Fibroblast of the aortic adventitia (primary cell): ENCODE measurements around the gene CYB5R2. TPM values are rescaled to one million over a fixed set of nuclear protein-coding genes. Genes with fewer than 3 reads are reported as not detected.
A peak's percentile ranks its signal among the peaks of the same experiment; 100 is the strongest.

Experiments used
- DNase-seq: peaks from one replicate; pipeline ENCODE4 v3.0.0-alpha.2; 2010; ENCODE audit warnings: low read depth
- H3K4me3 ChIP-seq: 2 replicates; pipeline ENCODE4 v1.5.1; 2011; ENCODE audit warnings: low read depth, mild to moderate bottlenecking, control low read depth, low read length, moderate library complexity
- total RNA-seq: library from RNA; depleted of rRNA; stranded (reverse); fragments of >200 nt; gene quantifications from 2 replicates; pipeline ENCODE4 v1.2.3, GENCODE V29; 2012; ENCODE audit warnings: low replicate concordance
- TF ChIP-seq, protein P1 (sequence below): IDR thresholded peaks from 2 replicates; pipeline ENCODE4 v1.5.1; 2011; ENCODE audit warnings: mild to moderate bottlenecking, low read length, control low read depth, inconsistent platforms; ENCODE audit not compliant: insufficient read depth

CYB5R2 gene
- total RNA-seq, 1 donor, result 11.2 TPM

DNA sequence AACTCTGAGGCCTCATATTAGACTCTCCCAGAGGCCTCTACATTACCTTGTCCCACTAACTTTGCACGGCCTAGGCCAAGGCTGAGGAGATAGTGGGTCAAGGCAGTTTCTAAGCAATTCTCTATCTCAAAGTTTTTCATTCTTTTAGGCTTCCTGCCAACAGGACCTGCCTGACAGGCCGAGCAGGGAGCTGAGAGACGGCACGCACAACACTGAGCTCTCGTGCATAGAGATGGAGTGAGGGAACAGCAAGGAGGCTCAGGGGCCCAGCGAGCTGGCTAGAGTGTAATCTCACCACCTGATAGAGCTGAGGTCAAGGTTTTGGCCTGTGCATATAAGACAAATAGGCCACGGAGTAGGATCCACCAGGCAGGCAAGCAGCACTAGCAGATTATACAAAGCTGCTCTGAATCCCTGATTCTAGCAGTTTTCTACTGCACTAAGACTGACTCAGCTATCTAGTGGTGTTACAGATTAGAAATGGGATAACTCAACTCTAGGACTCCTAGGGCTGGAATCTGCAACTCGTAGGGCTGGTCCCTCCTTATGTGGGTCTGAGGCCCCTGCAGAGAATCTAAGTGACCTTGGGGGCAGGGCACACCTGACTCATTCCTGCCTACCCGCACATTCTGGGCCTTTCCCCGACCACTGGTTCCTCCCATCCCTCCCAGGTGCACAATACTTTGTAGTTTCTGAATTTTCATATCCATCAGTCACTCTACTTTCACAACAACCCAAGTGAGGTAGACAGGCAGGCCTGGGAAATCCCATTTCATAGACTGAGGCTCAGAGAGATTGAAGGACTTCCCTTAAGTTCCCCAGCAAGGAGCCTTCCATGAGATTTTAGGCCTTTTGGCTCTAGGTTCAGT is 1.7 kb downstream of the CYB5R2 start:
- DNase-seq, result no peak
- no peak overlapping the region for H3K4me3 ChIP-seq
- TF ChIP-seq, protein P1, sequence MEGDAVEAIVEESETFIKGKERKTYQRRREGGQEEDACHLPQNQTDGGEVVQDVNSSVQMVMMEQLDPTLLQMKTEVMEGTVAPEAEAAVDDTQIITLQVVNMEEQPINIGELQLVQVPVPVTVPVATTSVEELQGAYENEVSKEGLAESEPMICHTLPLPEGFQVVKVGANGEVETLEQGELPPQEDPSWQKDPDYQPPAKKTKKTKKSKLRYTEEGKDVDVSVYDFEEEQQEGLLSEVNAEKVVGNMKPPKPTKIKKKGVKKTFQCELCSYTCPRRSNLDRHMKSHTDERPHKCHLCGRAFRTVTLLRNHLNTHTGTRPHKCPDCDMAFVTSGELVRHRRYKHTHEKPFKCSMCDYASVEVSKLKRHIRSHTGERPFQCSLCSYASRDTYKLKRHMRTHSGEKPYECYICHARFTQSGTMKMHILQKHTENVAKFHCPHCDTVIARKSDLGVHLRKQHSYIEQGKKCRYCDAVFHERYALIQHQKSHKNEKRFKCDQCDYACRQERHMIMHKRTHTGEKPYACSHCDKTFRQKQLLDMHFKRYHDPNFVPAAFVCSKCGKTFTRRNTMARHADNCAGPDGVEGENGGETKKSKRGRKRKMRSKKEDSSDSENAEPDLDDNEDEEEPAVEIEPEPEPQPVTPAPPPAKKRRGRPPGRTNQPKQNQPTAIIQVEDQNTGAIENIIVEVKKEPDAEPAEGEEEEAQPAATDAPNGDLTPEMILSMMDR, result no peak

DNA sequence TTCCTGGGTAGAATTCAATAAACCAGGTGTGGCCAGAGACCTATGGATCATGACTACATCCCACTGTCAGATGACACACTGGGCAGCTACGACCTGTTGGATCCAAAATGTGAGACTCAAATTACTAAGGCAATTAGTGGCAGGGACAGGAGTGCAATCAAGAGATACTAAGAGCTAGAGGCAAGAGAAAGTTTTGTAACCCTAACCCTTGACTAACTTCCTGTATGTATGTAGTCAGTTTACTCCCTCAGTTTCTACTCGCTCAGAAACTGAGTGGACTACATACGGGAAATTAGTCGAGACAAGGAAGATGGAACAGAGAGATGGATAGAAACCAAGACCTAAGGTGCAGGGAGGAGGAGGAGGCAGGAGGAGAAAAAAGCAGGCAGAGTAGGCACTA is 2.7 kb downstream of the CYB5R2 start:
- no peak for DNase-seq
- TF ChIP-seq, protein P1, result no peak
- no peak overlapping the region for H3K4me3 ChIP-seq

DNA sequence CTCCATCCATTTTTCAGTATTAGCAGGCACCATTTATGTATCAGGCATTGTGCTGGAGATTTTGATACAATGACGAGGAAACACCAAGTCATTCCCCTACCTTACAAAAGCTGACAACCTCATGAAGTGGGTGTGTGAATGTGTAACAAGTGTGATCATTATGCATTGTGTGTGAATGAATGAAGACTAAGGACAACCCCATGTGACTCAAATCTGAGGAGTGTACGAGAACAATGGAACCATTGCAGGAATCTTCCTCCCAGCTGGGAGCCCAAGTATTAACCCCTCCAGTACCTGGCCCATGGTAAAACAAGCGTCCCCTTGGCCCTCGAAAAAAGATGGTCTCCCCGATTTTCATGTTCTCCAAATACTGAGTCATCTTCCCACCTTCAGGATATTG is 4.4 kb downstream of the CYB5R2 start:
- peak; percentile 27 for DNase-seq

DNA sequence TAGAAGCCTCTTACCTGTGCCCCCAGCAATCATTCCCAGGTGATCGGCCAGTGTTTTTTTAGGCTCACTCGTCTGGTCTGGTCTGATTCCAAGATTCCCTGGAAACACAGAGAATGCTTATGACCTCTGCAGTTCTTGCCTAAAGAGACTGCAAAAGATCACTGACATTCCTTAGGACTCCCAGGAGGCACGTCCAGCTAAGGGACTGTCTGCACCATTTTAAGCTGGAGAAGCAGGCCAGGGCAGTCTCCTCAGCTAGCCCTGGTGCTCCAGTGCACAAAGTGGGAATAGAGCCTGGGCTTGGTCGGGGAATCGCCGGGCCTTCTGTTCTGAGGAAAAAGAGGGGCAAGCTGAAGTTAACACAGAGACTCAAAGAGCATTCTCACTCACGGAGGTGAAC is 4.8 kb downstream of the CYB5R2 start:
- no peak for DNase-seq
- TF ChIP-seq, protein P1, result no peak
- no peak overlapping the region for H3K4me3 ChIP-seq

More for the DNA sequence above, 4.4 kb downstream of the CYB5R2 start:
- no peak overlapping the region for H3K4me3 ChIP-seq
- TF ChIP-seq, protein P1, result no peak

DNA sequence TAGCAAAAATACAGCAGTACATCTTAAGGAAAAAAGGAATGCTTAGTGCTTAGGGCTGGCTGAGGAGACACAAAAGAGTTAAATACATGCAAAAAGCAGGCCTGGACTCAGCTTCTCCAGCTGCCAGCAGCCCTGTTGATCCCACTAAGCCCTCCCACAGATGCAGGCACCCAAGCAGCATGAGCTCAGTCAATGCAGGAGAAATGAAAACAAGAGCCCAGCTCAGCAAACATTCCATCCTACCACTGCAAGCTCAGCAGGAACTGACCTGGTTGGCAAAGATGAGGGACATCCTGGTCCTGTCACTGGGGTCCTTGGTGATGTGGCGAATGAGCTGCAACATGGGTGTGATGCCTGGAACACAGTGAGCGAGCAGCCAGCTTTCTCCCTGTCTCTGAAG is 5.8 kb downstream of the CYB5R2 start:
- TF ChIP-seq, protein P1, result no peak
- peak; percentile 15 for DNase-seq
- H3K4me3 ChIP-seq, result no peak overlapping the region

DNA sequence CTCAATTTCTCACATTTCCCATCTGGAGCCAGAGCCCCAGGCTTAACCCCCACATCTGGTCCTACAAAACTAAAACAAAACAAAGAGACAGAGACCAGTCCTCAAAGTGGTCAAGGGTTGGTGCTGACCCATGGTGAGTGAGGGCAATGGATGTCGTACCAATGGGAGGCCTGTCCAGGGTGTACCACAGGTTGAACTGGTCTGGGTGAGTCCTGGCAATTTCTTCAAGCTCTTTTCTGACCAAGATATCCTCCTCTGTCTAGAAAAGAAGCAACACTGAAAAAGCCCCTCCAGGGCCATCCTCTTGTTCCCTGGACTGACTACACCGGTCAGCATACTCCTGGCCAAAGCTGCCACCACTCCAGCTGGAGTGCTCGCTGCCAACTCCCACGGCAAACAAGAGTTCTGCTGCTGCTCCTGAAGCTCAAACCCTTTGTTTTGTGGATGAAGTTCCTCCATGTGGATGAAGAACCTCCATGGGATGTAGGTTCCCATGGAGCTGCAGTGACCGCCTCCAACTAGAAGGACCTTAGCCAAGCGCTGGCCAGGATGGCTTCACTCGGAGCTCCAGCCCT is 6.9 kb downstream of the CYB5R2 start:
- TF ChIP-seq, protein P1, result no peak
- H3K4me3 ChIP-seq, result no peak overlapping the region
- DNase-seq, result no peak
